HFF-Myc (cell line): ENCODE data around the gene MYRFL.

Experiments used
- DNase-seq: peaks from one replicate; pipeline ENCODE4 v3.0.0-alpha.2; 2011; ENCODE audit warnings: low read depth; ENCODE audit errors: extremely low read depth
- H3K4me3 ChIP-seq: replicated peaks from 2 replicates; pipeline ENCODE4 v1.5.1; 2011; ENCODE audit warnings: low read depth, mild to moderate bottlenecking, control low read depth, low read length
- CTCF ChIP-seq: IDR thresholded peaks from 2 replicates; pipeline ENCODE4 v1.5.1; 2012; ENCODE audit warnings: mild to moderate bottlenecking, low read depth, low read length, control low read depth; ENCODE audit errors: missing control alignments

Gene MYRFL

GRCh38 chr12:69921831-69922230 is 96.8 kb downstream of the MYRFL start:
- TF ChIP-seq CTCF = no peak
- H3K4me3 ChIP-seq = no peak overlapping the region
- no peak for DNase-seq

GRCh38 chr12:69922999-69923398 is 98.0 kb downstream of the MYRFL start:
- no peak overlapping the region for H3K4me3 ChIP-seq
- no peak for TF ChIP-seq CTCF
- no peak for DNase-seq

- no peak for DNase-seq
- no peak overlapping the region for H3K4me3 ChIP-seq
- TF ChIP-seq CTCF = no peak
These were observed 100.3 kb downstream of the MYRFL start for GRCh38 chr12:69925291-69925690.

- TF ChIP-seq CTCF = no peak
- DNase-seq = no peak
- H3K4me3 ChIP-seq = no peak overlapping the region
These were observed 102.1 kb downstream of the MYRFL start for GRCh38 chr12:69927164-69927563.

- no peak for TF ChIP-seq CTCF
- no peak overlapping the region for H3K4me3 ChIP-seq
- no peak for DNase-seq
These were observed 104.1 kb downstream of the MYRFL start for GRCh38 chr12:69929125-69929524.

- H3K4me3 ChIP-seq = no peak overlapping the region
- TF ChIP-seq CTCF = no peak
- no peak for DNase-seq
These were observed 104.5 kb downstream of the MYRFL start for GRCh38 chr12:69929531-69929930.

- DNase-seq = no peak
- TF ChIP-seq CTCF = no peak
- no peak overlapping the region for H3K4me3 ChIP-seq
These were observed 106.5 kb downstream of the MYRFL start for GRCh38 chr12:69931569-69931968.
